Uterus (tissue), 4 donors: ENCODE measurements around the gene IRS2. TPM values are rescaled to one million over a fixed set of nuclear protein-coding genes. Genes with fewer than 3 reads are reported as not detected.

Experiments
- DNase-seq, 2 donors: peaks; one replicate each; pipeline ENCODE4 v3.0.0-alpha.2; 2019 to 2020
- H3K27ac ChIP-seq, 2 donors: fragments of 200-600 bp; sonication (generic); 1 replicate in 1 of 2; 2 replicates in 1 of 2; pipeline ENCODE4 v1.5.1; 2016 to 2018
- H3K27me3 ChIP-seq, 2 donors: fragments of 200-600 bp; sonication (generic); one replicate each; pipeline ENCODE4 v1.5.1; 2018 to 2019; ENCODE audit warnings: control low read depth in 1 of 2
- H3K36me3 ChIP-seq, 2 donors: fragments of 200-600 bp; sonication (generic); one replicate each; pipeline ENCODE4 v1.5.1; 2019; ENCODE audit warnings: control low read depth in 1 of 2
- H3K4me1 ChIP-seq, 2 donors: fragments of 200-600 bp; sonication (generic); one replicate each; pipeline ENCODE4 v1.5.1; 2018 to 2019; ENCODE audit warnings: control low read depth in 1 of 2
- H3K4me3 ChIP-seq, 2 donors: fragments of 200-600 bp; sonication (generic); 1 replicate in 1 of 2; 2 replicates in 1 of 2; pipeline ENCODE4 v1.5.1; 2018 to 2019; ENCODE audit warnings: mild to moderate bottlenecking in 1 of 2
- H3K9me3 ChIP-seq, 2 donors: fragments of 200-600 bp; sonication (generic); one replicate each; pipeline ENCODE4 v1.5.1; 2019; ENCODE audit warnings: control low read depth in 1 of 2
- CTCF ChIP-seq, 4 experiments: fragments of 200-600 bp in 2 of 4; fragments of 450-650 bp in 2 of 4; sonication (generic) in 2 of 4; IDR thresholded peaks; one replicate each; pipeline ENCODE4 v1.5.1; 2016 to 2019; ENCODE audit warnings: antibody characterized with exemption in 4 of 4, mild to moderate bottlenecking in 2 of 4, moderate library complexity in 1 of 4
- POLR2A ChIP-seq, 2 donors: fragments of 450-650 bp; IDR thresholded peaks; one replicate each; pipeline ENCODE4 v1.6.1; 2016; ENCODE audit warnings: antibody characterized with exemption in 2 of 2, mild to moderate bottlenecking in 1 of 2, moderate library complexity in 1 of 2
- intact Hi-C: fragments of 100-400 bp; cut with DNase I; formaldehyde crosslinking; loops from one replicate; pipeline ENCODE4 v1.15.1; 2023; ENCODE audit warnings: low total_unique reads
- total RNA-seq, 4 donors: library from RNA; depleted of rRNA in 3 of 4; stranded (reverse); fragments of >200 nt in 3 of 4; gene quantifications; one replicate each; pipeline versions ENCODE4 v1.1.0 to v1.2.4, GENCODE V29; 2014 to 2023
- donor health status: DM: yes; HTN: yes; CAD: no.

Gene IRS2
- total RNA-seq, 4 donors from 2014 or later = 6.5 to 20.3 (median 11.7) TPM

- Histone ChIP-seq H3K27ac (no peak overlapping the region), H3K9me3 (no peaks in the 10 kb centered on the region), H3K36me3 (no peaks in the 10 kb centered on the region), H3K4me1 (no peaks in the 10 kb centered on the region), H3K4me3 (no peak overlapping the region), H3K27me3 (peaks cover 0 to 8% of the 10 kb centered on the region in 2 donors)
- intact Hi-C loops = no loop called here
- TF ChIP-seq CTCF (IDR thresholded peaks at IDR 0.05) = no peak
- TF ChIP-seq POLR2A (IDR thresholded peaks at IDR 0.05) = no peak
- no peak for DNase-seq
These were observed 8.6 kb upstream of the IRS2 start for GRCh38 chr13:109795011-109795410.

- peaks cover 0 to 8% of the 10 kb centered on the region in 2 donors for H3K27me3 ChIP-seq
- no peak for DNase-seq
- no peak for TF ChIP-seq CTCF (IDR thresholded peaks at IDR 0.05)
- no peak for TF ChIP-seq POLR2A (IDR thresholded peaks at IDR 0.05)
- H3K27ac ChIP-seq = no peak overlapping the region
- H3K36me3 ChIP-seq = no peaks in the 10 kb centered on the region
- H3K9me3 ChIP-seq = no peaks in the 10 kb centered on the region
- H3K4me1 ChIP-seq = no peaks in the 10 kb centered on the region
- no peak overlapping the region for H3K4me3 ChIP-seq
- intact Hi-C loops = no loop called here
These were observed 7.7 kb upstream of the IRS2 start for GRCh38 chr13:109794095-109794494.

DNA sequence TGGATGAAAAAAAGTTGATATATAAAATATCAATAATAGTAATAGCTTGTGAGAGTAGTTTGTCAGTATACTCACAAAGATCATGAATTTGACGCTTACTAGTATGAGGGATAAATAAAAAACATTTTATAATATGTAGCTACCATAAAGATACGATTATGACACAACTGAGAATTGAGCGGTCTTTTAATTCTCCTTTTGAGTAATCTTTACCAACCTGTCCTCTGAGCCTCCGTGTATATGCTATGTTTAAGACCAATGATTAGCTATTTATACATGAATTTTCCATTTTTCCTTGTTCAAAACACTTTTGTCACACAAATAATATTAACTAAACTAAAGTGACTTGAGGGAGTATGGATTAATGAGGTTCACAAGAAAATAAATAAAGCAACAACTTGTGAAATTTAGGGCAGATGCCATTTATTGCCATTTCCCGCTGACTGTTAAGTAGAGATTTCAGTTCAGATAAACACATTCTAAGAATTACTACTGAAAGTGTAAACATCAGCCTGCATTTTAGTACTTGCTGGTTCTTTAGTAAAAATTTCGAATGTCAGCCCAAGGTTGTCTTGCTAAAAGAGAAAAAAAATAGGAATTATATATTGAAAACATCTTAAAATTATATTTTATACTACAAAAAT is 6.2 kb upstream of the IRS2 start:
- Histone ChIP-seq H3K9me3 (no peaks in the 10 kb centered on the region), H3K4me3 (no peak overlapping the region), H3K36me3 (no peaks in the 10 kb centered on the region), H3K27ac (no peak overlapping the region), H3K27me3 (peaks cover 0 to 13% of the 10 kb centered on the region in 2 donors), H3K4me1 (no peaks in the 10 kb centered on the region)
- intact Hi-C loops = no loop called here
- no peak for TF ChIP-seq POLR2A (IDR thresholded peaks at IDR 0.05)
- no peak for TF ChIP-seq CTCF (IDR thresholded peaks at IDR 0.05)
- no peak for DNase-seq

- intact Hi-C loops = no loop called here
These were observed 4.7 kb upstream of the IRS2 start for GRCh38 chr13:109790942-109791605.

More at GRCh38 chr13:109790942-109791605, 4.7 kb upstream of the IRS2 start:
- Histone ChIP-seq H3K4me1 (no peaks in the 10 kb centered on the region), H3K4me3 (no peak overlapping the region), H3K27me3 (peaks cover 0 to 13% of the 10 kb centered on the region in 2 donors), H3K9me3 (no peaks in the 10 kb centered on the region), H3K36me3 (no peaks in the 10 kb centered on the region), H3K27ac (no peak overlapping the region)
- TF ChIP-seq POLR2A (IDR thresholded peaks at IDR 0.05) (no peak), CTCF (IDR thresholded peaks at IDR 0.05) (peak in 2 of 4 experiments; percentile 5 to 11)
- DNase-seq = no peak
